A673 (cell line): Measurements from ENCODE around the gene CBLN3.

Source experiments
- CTCF ChIP-seq: fragments of 300-800, 200-600 bp; sonication (generic); conservative IDR thresholded peaks from 2 replicates; pipeline ENCODE4 v1.5.1; 2017; ENCODE audit warnings: low read depth, mild to moderate bottlenecking, antibody characterized with exemption, low read length, moderate library complexity, mixed read lengths
- EZH2 ChIP-seq: fragments of 200-600 bp; sonication (generic); IDR thresholded peaks from 2 replicates; pipeline ENCODE4 v1.6.1; 2017; ENCODE audit warnings: borderline replicate concordance, low read depth, mild to moderate bottlenecking, mixed read lengths, antibody characterized with exemption, low read length; ENCODE audit not compliant: poor library complexity, severe bottlenecking

GRCh38 chr14:24418492-24418873 lies 11.0 kb downstream of the CBLN3 start:
- TF ChIP-seq CTCF (no peak), EZH2 (no peak)
